VCaP (cell line): ENCODE data around the gene ABCC11.
A peak's percentile ranks its signal among the peaks of the same experiment; 100 is the strongest.

ENCODE experiments used
- H3K27ac ChIP-seq: fragments of 450-650 bp; 2 replicates; pipeline ENCODE4 v1.5.1; 2017
- TF ChIP-seq, protein P1 (sequence below): fragments of 450-650 bp; conservative IDR thresholded peaks from 2 replicates; pipeline ENCODE4 v1.5.1; 2017; ENCODE audit warnings: mild to moderate bottlenecking, moderate library complexity

The ABCC11 gene

DNA sequence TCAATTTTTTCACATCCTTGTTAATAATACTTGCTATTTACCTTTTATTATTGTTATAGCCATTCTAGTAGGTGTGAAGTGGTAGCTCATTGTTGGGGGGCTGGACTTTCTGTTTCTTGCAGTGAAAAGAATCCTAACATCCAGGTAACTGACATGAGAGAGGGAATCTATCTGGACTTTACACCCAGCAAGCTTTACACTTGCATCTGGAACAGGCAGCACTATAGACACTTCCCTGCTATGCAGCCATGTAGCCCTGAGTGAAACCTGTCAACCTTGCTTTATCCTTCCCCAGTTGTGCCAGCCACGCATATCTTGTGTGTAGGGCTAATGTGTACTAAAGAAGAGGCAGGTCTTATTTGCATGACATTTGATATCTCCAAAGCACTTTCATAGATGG lies 74.7 kb downstream of the ABCC11 start:
- H3K27ac ChIP-seq, result no peak overlapping the region
- TF ChIP-seq, protein P1, sequence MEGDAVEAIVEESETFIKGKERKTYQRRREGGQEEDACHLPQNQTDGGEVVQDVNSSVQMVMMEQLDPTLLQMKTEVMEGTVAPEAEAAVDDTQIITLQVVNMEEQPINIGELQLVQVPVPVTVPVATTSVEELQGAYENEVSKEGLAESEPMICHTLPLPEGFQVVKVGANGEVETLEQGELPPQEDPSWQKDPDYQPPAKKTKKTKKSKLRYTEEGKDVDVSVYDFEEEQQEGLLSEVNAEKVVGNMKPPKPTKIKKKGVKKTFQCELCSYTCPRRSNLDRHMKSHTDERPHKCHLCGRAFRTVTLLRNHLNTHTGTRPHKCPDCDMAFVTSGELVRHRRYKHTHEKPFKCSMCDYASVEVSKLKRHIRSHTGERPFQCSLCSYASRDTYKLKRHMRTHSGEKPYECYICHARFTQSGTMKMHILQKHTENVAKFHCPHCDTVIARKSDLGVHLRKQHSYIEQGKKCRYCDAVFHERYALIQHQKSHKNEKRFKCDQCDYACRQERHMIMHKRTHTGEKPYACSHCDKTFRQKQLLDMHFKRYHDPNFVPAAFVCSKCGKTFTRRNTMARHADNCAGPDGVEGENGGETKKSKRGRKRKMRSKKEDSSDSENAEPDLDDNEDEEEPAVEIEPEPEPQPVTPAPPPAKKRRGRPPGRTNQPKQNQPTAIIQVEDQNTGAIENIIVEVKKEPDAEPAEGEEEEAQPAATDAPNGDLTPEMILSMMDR, result no peak

DNA sequence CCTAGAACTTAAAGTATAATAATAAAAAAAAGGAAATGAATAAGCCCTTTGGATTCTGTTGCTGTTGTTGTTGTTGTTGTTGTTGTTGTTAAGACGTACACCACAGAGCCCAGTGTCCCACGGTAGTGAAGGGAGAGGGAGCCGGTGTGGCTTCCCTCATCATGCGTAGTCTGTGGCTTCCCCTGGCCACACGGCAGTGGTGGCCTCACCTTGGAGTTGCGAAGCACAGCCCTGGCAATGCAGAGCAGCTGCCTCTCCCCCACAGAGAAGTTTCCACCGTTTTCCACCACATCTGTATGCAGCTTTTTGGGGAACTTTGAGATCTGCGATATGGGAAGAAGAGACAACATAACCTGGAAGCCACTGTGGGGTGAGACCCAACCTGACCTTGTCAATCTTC lies 77.4 kb downstream of the ABCC11 start:
- TF ChIP-seq, protein P1, result no peak
- no peak overlapping the region for H3K27ac ChIP-seq

DNA sequence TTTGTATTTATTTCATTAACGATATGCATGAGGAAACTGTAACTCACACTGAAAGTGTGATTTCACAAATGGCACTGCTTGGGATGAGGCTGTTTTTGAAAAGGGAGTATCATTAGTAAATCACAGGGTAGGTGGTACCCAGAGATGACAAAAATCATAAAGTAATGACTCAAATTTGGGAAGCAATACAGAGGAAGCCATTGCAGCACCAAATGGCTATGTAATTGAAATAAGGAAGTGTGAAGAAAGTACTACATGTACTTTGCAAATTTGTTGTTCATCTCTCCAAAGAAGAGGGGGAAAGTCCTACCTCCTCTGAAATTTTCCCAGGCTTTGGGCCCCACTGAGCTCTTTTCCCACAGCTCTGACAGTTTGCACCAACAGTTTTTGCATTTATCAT lies 79.3 kb downstream of the ABCC11 start:
- no peak overlapping the region for H3K27ac ChIP-seq
- TF ChIP-seq, protein P1, result no peak

DNA sequence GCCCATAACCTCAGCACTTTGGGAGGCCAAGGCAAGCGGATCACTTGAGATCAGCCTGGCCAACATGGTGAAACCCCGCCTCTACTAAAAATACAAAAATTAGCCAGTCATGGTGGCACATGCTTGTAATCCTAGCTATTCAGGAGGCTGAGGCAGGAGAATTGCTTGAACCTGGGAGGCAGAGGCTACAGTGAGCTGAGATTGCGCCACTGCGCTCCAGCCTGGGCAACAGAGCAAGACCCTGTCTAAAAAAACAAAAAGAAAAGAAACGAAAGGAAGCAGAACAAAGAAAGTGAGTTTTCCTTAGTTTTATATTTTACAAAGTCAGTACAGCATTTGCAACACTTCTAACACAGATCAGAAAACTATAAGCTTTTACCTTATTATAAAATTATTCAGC lies 80.7 kb downstream of the ABCC11 start:
- H3K27ac ChIP-seq, result peak overlapping the region; percentile 85

DNA sequence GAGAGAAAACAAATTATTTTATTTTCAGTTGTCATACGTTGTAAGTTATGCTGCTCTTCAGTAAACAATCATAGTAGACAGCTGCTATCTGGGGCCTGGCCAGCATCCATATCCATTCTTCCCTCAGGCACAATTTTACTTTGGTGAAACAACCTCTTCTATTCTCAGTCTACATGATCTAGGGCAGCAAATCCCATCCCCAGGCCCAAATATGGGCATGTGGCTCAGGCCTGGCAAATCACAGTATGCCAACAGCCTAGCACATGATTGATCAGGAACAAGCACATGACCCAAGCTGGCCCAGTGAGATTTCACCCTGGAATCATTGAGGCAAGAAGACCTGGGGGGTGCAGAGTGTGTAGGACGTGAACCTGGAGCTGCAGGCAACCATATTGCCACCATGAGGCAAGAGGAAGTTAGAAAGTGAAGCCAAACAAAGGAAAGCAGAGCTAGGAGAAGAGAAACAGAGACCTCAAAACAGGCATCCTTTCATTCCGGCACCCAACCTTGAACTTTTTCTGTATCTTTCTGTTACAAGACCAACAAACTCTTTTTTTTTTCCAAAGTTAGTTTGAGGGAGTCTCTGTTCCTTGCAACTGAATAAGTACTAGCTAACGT lies 81.3 kb downstream of the ABCC11 start:
- peak overlapping the region; percentile 85 for H3K27ac ChIP-seq
- TF ChIP-seq, protein P1, result no peak

DNA sequence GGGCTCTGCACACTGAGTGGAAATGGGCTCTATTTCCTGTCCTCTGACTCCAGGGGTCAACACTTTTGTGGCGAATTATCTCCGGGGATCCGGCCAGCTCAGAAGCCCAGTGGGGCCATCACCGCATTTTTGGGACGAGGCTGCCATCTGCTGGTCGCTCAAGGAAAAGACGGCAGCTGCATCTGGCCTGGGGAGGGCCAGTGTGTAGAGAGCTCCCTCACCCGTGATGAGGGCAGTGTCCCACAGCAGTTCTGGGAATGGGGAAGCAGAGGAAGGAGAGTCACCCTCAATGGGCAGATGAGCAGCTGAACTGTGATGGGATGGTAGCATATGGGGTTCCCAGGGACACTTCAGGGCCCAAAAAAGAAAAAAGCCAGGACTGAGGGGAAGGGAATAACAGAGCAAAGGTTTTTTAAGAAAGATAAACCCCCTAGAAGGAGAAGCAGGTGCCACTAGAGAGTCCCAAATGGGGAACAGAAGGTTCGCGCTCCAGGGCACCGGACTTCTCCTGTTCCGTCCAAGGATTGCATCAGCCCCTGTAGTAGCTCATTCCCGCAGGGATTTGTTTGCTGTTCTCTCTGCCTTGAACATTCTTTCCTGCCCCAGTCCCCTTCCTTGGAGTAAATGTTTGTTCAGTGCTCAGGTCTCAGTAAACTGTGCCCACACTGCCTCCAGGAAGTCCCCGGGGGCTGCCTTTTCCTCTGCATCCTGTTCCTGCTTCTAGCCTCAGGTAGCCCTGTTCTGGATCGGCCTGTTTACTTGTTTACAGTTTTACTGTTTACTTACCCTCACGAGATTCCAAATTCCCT lies 82.2 kb downstream of the ABCC11 start:
- TF ChIP-seq, protein P1, result peak; percentile 73
- peak overlapping the region; percentile 85 for H3K27ac ChIP-seq

DNA sequence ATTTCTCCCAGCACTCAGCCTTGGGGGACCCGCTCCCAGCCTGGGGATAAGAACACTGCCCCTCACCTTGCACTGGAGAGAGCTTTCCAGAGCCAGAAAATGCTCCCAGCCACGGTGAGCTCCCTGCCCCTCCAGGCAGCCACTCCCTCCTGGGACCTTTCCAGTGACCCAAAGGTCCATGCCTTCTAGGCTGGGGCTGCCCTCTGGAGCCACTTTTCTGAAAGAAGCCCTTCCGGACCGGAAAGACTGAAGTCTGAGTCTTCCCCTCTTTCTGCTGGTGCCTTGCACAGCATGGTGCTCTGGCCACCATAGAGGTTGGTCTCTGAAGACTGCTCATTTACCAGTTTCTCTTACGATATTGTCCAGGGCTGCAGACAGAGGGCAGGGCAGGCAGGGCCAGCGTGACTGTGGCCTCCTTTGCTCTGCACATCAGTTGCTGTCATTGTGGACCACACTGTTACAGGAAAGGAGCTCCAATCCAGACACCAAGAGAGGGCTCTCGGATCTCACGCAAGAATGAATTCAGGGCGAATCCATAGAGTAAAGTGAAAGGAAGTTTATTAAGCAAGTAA lies 84.4 kb downstream of the ABCC11 start:
- TF ChIP-seq, protein P1, result no peak
- H3K27ac ChIP-seq, result no peak overlapping the region

DNA sequence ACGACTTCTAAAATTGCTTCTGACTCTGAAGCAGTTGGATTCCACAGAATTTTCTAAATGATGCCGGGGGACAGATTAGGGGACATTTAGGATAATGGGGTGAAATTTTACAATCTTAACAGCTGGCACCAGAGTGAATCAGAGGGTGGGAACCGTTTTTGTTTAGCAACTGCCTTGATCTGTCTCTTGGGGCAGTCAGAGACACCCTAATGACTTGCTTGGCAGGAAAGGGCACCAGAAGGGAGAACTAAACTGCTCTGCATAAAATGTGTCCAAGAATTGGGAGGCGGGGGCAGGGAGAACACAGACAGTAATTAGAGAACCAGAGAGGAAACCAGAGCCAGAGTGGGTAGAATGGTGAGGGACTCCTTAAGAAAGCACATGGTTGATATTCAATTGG lies 85.4 kb downstream of the ABCC11 start:
- TF ChIP-seq, protein P1, result no peak
- H3K27ac ChIP-seq, result no peak overlapping the region
